Stimulated activated CD4-positive, alpha-beta T cell treated with anti-CD3 and anti-CD28 coated beads, Interleukin-1b, Interleukin-23, amount 100 ng/mL, for 1 hour (primary cell): ENCODE data around the gene CISD2.
A peak's percentile ranks its signal among the peaks of the same experiment; 100 is the strongest.
"Not testable (repeated sequence)": the region's sequence is repeated elsewhere in the genome, so short reads cannot be mapped to it uniquely, and the experiment has no call there.

Source experiments
- DNase-seq, 2 donors: peaks; one replicate each; pipeline ENCODE4 v3.0.0-alpha.2; 2020; ENCODE audit warnings: low read depth in 2 of 2

The CISD2 gene

DNA sequence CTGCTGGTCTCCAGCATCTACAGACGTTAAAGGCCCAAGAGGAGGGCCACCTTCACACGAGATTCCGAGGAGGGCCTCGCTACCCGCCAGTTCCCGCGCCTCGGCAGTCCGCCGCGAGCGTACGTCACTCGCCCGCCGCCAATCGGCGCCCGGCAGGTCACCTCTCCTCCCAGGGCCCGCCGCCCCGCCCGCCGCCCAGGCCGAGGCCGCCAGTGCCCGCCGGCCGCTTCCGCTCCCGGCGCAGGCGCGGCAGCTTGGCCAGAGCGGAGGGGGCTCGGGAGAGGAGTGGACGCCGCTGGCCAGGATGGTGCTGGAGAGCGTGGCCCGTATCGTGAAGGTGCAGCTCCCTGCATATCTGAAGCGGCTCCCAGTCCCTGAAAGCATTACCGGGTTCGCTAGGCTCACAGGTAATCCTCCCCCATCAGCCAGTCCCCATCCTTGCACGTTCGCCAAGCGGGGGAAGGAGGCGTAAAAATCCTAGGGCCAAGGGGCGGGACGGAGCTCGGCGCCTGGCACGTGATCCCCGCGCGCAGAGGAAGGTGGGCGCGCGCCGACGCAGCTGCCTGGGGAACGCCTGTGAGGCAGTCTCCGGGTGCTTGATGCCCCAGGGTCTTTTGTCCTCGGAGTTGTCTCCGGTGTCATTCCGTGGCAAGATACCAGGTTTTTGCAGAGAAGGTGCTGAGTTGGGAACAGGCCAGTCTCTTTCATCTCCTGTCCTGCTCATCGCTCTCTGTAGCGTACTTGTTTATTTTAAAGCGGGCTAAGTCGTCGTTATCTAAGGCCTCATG lies at the start of gene CISD2:
CISD2 (plus strand) TSS at position 212 of the 788 bp plus-strand sequence; CDS start at position 305, 93 bp downstream.
- DNase-seq: peak; percentile 61 to 74

- DNase-seq: not testable (repeated sequence)
Measured at GRCh38 chr4:102819100-102819499, 49.7 kb upstream of the CISD2 start.

GRCh38 chr4:102819588-102820365 lies 49.0 kb upstream of the CISD2 start:
- no peak for DNase-seq

- DNase-seq: no peak
Measured at GRCh38 chr4:102823464-102823863, 45.3 kb upstream of the CISD2 start.

DNA sequence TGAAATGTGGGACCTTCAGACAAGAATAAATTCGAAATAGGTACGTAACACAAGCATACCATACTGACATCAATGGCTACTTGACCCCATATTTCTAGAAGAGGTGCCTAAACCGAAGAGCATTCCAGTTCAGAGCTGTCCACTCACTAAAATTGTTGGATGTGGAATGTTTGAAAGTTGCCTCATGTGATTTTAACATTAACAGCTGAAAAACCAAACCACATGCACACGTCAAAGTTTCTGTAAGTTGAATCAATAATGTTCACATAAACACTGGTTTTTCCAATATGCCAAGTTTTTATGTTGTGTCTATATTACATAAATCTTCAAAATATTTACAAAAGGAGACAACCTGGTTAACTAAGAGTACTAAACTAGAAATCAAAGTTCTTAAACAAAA lies 44.9 kb upstream of the CISD2 start:
- no peak for DNase-seq

DNA sequence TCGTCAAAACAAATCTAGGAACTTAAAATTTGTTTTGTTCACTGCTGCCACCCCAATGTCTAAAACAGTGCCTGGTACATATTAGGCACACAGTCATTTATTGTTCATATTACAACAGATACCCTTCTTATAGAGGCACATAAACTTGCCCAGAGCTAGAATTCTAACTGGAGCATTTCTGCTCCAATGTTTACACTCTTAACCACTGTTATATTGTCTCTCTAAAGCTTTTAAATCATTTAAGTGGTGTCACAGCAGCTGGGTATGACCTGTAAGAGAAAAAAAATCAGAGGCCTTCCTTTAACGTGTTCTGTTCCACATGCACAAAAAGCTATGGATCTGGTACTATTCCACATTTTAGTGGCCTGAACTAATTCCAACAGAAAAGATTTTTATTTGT lies 44.4 kb upstream of the CISD2 start:
- no peak for DNase-seq

DNA sequence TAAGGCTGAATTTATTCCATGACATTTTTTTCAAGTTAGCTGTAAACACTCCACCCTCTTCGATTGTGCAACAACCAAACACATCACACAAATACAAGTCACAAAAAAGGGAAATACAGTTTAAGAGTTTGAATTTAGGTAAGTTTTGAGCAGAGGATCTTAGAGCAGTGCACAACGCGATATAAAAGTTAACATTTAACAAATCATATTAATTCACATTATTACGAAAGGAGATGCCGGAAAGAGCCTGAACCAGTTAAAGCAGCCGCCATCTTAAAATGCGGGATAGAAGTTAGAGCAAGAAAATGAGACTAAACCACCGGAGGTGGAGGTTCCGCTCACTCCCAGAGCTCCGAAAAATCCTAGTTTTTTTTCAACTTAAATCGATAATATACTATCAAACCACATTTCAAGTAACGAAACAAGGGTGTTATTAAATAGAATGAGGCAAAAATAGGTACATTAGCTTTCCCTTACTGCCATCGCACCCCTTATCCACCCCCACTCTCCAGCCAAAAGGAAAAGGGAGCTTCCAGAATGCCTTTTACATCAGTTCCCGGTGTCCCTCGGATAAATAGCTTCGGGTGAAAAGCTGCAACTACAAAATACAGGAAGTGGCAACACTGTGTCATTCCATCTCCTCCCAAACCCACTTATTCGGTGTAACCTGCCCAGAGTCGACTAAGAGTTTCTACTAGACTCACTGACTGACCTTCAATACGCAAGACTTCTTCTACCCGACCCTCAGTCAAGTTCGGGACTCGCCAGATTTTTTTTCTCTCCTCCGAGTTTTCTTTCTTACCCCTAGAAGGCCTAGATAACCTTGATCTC lies 43.3 kb upstream of the CISD2 start:
- DNase-seq: no peak

GRCh38 chr4:102826105-102826889 lies 42.5 kb upstream of the CISD2 start:
- no peak for DNase-seq

DNA sequence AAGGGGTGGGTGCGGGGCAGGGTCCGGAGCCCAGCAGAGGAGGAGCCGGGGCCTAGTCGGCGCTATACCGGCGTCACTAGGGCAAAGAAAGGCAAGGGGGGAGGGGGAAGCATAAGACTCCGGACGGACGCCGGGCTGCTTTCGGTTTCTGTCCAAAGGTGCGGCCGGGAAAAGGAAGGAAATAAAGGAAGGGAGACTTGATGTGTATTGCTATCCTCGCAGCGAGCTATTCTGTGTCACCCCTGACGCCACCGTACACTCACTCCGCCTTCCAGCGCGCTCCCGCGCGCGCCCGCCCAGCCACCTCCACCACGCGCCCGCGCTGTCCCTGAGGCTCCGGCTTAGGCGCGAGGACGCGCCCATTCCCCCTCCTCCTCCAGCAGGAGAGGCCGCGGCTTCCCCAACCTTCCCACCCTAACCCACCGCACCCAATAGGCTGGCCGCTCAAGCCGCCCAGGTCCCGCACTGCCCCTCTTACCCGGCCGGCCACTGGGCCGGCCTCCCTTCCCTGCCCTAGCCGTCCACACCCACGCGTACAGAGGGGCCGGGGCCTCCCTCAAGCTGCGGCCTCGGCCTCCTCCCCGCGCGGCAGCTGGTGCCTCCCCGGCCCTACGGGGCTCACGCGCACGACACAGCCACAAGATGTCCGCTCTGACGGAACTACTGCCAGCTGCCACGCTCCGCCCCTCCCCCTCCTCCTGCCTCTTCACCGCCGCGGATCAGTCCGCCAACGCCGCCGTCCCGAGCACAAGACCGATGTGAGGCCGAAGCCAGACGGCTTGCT lies 41.7 kb upstream of the CISD2 start, which contains the start of gene UBE2D3:
UBE2D3 (minus strand) TSS at position 662 of the 784 bp plus-strand sequence. CDS start 1,043 bp downstream, outside the sequence.
- DNase-seq: peak; percentile 88 to 92

GRCh38 chr4:102827674-102828496 lies 40.9 kb upstream of the CISD2 start:
- peak; percentile 91 to 98 for DNase-seq

- DNase-seq: no peak
Measured at GRCh38 chr4:102828497-102828808, 40.3 kb upstream of the CISD2 start.

DNA sequence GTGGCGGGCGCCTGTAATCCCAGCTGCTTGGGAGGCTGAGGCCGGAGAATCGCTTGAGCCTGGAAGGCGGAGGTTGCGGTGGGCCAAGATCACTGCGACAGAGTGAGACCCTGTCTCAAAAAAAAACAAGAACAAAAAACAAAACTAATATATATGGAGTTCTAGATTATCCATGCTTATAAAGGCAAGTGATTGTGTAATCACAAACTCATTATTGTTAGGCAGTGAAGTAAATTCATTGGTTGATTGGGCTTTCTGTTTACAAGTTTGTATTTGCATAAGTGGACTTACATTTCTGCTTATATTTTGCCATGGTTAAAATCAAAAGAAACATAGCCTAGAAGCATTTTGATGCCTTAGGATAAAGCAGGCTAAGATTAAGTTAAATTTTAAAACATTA lies 39.0 kb upstream of the CISD2 start:
- no peak for DNase-seq

- DNase-seq: no peak
Measured at GRCh38 chr4:102832105-102832504, 36.7 kb upstream of the CISD2 start.

DNA sequence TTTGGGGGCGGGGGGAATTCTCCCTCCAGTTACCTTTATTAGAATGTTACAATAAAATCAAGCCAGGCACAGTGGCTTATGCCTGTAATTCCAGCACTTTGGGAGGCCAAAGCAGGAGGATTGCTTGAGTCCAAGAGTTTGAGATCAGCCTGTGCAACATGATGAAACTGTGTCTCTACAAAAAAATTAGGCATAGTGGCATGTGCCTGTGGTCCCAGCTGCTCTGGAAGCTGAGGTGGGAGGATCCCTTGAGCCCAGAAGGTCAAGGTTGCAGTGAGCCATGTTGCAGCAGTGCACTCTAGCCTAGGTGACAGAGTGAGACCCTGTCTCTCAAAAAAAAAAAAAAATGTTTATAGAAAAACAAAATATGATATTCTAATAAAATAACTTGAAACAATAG lies 36.1 kb upstream of the CISD2 start:
- DNase-seq: no peak

DNA sequence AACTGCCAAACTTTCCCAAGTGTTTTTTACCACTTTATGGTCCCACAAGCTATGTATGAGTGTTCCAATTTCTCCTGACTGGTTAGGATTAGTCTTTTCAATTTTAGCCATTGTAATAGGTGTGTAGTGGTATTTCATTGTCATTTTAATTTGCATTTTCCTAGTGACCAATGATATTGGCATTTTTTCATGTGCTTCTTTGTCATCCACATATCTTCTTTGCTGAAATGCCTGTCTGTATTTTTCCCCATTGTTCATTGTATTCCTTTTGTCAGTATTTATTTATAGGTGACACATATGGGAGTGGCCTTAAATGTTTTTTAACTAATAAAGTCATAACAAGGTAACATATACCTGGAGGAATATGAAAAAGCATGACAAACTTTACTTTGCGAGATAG lies 32.2 kb upstream of the CISD2 start:
- DNase-seq: no peak

- DNase-seq: no peak
Measured at GRCh38 chr4:102842367-102842766, 26.4 kb upstream of the CISD2 start.

DNA sequence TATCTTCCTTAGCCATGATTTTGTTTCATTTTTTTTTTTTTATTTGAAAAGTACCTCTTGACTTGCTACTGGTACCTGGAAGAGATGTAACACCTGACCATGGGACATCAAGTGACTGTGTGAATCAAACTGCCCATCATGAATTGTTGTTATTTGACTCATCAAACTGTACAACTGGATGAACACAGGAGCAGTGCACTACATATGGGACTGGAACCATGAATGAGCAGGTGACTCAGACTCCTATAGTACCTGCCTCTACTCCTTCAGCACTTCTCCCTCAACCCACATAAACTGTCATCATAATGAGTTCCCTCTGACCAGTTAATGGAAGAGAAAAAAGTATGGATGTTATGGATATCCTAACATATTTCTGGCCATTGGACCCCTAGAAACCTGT lies 25.5 kb upstream of the CISD2 start:
- no peak for DNase-seq

- DNase-seq: no peak
Measured at GRCh38 chr4:102843938-102844337, 24.9 kb upstream of the CISD2 start.

GRCh38 chr4:102847687-102848086 lies 21.1 kb upstream of the CISD2 start:
- no peak for DNase-seq
